GM21825 (cell line): ENCODE results near the gene MACROD1.

Source experiments
- ATAC-seq: cut with Tn5 transposase; IDR thresholded peaks from one replicate; pipeline ENCODE4 v1.9.1; 2021; ENCODE audit warnings: mild to moderate bottlenecking, moderate library complexity; ENCODE audit not compliant: unreplicated experiment

MACROD1 gene

DNA sequence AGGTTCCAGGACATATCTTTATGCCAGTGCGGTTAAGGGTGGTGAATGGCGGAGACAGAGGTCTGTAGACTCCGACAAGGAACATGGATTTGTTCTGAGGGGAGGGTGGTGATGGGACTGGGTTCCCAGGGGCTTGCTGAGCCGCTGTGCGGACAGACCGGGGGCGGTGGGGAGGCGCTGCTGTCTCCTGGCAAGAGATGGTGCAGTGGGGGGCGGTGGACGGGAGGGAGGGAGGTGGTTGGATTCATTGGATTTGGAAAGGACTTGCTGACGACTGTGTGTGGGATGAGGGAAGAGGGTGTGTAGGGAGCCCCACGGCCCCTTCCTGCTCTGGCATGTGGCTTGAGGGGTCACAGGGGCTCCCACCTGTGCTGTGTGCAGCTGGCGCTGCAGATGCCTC is 87.0 kb downstream of the MACROD1 start:
- no peak for ATAC-seq

DNA sequence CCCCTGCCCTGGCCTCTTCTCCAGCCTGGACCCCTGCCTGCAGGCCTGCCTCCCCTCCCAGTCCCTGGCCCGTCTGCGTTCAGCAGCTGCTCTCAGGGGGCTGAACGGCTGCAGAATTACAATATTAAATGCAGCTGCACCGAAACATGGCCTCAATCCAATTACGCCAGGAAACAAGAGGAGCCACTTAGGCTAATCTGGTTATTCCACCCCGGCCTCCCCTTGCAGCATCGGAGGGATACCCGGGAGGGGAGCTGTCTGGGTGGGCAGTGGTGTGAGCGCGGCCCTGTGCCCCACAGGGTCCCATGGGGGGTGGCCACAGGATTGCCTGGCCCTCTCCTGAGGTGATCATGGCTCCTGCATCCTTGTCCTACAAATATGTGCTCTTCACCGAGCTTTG is 87.6 kb downstream of the MACROD1 start:
- ATAC-seq: no peak

- no peak for ATAC-seq
These were observed 88.3 kb downstream of the MACROD1 start for GRCh38 chr11:64077607-64078006.

DNA sequence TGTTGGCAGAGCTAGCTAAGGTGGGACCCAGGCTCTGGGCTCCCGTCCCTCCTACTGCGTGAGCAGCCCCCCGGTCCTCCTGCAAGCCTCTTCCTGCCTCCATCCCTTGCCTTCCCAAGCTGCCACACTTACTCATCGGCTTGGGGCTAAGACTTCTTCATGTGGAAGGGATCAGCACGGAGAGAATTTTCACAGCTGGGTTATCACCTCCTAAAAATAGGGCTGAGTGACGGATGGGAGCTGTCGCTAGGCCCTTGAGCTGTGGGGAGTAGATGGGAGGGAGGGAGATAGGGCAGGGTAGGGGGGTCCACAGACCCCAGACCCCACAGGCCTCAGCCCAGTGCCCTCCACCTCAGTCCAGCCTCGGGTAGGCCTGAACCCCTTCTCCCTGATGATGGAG is 89.2 kb downstream of the MACROD1 start:
- no peak for ATAC-seq

DNA sequence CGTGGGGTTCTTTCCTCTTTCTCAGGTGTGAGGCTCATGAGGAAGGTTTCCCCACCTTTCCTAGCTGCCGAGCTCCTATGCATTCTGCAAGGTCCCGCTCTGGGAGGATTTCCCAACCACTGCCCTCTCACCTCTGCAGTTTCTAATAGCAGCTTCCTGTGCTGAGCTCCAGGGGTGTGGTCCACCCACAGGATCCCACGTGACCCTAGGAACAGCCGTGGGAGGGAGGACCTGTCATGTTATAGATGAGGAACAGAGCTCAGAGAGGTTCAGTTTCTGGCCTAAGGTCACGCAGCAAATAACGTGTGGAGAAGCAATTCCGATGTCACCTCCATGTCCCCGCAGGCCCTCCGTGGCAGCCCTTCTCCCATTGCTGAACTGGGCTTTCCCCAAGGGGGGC is 91.7 kb downstream of the MACROD1 start:
- no peak for ATAC-seq

DNA sequence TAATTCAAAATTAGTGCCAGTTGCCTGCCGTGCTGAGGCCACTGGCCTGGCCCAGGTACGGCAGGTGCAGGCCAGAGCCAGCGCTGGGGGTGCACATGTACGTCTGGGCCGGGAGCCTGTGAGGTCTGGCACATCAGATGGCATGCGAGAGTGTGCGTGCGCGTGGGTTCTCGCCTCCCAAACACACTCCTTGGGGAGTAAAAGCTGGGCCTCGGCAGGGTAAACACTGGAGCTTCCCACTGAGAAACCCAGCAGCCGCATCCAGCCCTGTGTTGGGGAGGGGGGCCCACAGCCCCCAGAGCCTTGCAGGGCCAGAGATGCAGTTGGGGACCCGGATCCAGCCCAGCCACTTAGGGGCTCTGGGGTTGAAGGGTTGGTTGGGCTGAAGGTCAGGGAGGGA is 92.4 kb downstream of the MACROD1 start:
- no peak for ATAC-seq

DNA sequence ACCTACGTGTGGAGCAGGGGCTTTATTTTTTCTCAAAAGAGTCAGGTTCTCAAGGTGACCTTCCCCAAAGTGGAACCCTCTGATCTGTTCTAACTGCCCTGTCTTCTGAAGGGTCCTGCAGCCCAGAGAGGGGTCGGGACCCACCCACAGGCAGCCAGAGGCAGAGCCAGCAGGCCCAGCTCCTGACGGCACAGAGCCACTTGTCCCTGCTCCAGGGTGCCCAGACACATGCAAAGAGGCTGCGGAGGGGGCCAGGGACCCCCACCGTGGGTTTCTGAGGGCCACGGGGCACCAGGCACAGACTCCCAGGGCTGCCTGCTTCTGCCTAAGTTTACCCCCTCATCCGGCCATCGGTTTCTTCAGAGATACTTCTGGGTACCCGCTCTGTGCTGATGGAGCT is 93.0 kb downstream of the MACROD1 start:
- ATAC-seq: no peak

- no peak for ATAC-seq
These were observed 93.5 kb downstream of the MACROD1 start for GRCh38 chr11:64072403-64072802.

DNA sequence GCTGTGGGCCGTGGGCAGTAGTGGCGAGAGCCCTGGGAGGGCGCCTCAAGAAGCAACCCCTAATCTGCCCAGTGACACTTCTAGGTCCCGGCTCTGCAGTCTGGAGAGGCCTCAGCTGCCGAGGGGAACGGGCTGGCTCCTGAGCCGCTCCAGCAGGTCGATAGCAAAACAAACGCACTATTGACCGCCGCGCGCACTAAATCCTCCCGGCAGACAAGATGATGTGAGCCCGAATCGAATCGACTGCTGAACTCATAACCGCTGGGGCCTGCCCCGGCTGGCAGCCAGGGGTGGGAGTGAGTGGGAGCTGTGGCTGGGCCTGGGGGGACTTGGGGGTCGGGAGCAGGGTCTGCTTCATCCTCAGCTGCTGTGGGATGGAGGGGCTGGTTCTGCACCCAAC is 94.1 kb downstream of the MACROD1 start:
- ATAC-seq: no peak

GRCh38 chr11:64070314-64070681 is 95.6 kb downstream of the MACROD1 start:
- ATAC-seq: no peak

DNA sequence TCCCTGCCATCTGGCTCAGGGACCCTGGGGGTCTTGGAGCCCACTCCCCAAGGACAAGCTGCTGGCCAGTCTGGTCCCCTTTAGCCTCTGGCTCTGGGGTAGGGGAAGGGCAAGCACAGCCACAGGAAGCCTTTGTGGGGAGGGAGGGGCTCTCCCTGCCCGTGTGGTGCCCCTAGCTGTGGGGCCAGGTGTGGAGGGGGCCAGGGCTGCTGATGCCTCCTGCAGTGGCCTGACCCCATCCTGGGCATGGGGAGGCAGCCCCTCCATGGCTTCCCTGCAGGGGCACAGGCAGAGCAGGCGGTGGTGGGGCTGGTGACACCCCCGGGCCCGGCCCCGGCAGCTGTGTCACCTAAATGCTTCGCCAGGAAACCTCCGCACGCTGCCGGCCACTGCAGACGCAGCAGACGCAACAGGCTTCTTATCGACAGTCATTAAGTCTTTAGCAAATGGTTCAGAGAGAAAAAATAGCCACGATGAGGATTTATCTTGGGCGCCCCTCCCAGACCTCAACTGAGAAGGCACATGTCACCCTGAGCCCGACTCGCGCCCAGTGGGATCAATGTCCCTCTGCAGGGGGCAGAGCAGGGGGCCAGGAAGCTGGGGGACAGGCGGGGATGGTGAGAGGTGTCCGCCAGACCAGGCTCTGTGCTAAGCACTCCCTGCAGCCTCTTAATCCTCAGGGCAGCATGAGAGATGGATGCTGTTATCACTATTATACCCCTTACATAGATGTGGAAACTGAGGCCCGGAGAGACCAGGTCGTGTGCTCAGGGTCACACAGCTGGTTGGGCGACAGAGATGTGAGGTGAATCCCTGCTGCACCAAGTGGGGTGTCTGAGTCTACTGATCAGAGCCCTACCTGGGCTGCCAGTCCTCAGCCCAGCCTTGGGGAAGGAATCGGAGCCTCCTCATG is 96.3 kb downstream of the MACROD1 start:
- ATAC-seq: no peak

- ATAC-seq: no peak
These were observed 97.1 kb downstream of the MACROD1 start for GRCh38 chr11:64068705-64069400.

- no peak for ATAC-seq
These were observed 98.5 kb downstream of the MACROD1 start for GRCh38 chr11:64067230-64067993.

- no peak for ATAC-seq
These were observed 100.2 kb downstream of the MACROD1 start for GRCh38 chr11:64065712-64066111.

DNA sequence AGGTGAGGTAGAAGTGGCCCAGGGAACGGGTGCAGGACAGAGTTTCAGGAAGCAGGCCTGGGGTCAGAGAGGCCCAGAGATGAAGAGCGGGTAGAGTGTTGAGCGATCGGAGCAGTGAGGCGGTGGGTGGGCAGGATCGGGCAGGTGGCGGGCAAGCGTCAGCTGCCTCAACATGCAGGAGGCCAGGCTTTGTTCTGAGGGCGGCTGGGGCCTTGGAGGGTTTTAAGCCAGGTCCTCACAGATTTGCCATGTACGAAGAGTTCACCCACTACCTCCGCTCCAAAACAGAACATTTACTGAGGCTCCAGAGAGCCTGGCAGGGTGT is 100.8 kb downstream of the MACROD1 start:
- ATAC-seq: no peak

GRCh38 chr11:64064374-64065140 is 101.4 kb downstream of the MACROD1 start:
- no peak for ATAC-seq

DNA sequence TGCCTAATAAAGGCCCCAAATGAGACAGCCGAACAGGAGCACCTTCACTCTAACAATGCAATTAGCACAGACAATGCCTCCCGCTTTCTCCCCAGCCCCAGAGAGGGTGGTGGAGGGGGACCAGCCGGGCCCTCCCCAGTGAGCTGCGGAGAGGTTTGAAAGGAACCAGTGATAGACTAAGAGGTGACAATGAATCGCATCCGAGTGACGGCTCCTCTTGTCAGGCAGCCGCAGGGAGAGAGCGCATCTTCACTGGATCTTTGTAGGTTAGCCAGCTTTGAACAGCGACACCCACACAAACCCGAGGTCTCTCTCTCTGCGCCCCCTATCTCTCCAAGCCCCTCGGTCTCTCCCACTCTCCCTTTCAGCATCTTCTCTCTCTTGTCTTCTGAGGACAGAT is 102.1 kb downstream of the MACROD1 start:
- no peak for ATAC-seq

GRCh38 chr11:64062185-64063039 is 103.5 kb downstream of the MACROD1 start:
- no peak for ATAC-seq

DNA sequence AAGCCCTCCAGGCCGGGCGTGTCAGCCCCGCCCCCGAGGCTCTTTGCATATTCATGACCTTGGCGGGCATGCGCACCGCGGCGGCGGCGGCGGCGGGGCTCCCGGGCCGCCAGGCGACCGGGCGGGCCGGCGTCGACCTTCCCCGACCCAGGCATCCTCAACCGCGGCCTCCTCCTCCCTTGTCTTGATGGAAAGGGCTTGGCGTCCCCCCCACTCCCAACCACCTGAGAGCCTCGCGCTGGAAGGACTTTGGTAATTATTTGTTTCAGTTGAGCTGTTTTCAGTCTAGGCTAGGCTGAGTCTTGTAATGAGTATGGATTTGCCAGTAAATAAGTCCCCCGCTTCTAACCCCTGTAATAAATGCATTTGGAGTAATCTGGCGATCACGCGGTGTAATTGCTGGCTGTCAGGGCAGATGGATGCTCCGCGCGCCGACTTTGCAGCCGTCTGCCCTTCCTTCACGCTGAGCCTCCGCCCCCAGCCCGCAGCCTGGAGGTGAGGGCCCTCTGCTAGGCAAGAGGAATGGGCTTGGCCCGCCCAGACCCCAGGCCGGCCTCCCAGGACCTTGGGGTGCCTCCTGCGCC is 105.0 kb downstream of the MACROD1 start:
- peak; percentile 49 for ATAC-seq
